ENCODE data around the gene CMTM6.

DNA sequence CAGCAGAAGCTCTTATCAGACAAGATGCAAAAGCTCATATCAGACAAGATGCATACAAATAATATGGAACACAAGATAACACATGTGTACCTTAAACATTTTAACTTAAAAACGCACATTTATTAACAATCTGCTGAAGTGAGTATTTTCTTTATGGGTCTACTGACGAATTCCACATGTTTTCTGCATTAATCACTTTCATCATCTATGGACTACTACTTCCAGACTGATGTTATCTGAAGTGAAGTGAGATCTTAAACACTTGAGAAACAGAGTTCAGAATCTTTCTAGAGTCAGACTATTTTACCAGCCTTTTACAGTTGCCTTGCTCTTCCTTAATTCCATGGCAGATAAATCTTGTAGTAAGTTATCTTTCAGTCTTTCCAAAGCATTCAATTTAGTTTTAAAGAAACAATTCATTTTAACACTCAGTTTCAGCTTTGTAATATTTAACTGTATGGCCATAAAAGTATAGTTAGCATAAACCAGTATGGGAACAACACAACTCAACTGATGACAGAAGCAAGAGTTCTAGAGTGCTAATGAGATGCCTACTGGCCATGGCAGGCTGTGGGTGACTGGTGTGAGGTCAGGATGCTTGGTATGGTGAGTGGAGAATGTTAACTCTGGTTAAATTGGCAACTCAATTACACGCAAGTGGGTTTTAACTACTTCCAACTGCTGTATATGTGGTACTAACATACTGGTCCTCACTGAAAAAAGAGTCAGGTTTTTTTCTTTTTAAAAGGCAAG lies 9.8 kb downstream of the CMTM6 start:
- TF ChIP-seq ZNF652 (CRISPR knock-in tag; IDR thresholded peaks at IDR 0.05; ENCODE audit: borderline replicate concordance, low read depth) (no peak), SOX13 (IDR thresholded peaks at IDR 0.05) (no peak), SOX13 (CRISPR knock-in tag; conservative IDR thresholded peaks at IDR 0.05 in 1 of 2, IDR thresholded peaks at IDR 0.05 in 1 of 2) (no peak), POLR2A (IDR thresholded peaks at IDR 0.05; ENCODE audit: insufficient read depth in 1 of 2, low read depth in 2 of 2, low read length in 2 of 2) (no peak), FOXM1 (CRISPR knock-in tag; IDR thresholded peaks at IDR 0.05) (no peak), BHLHE40 (IDR thresholded peaks at IDR 0.05; ENCODE audit: low read length) (no peak), EZH2 (conservative IDR thresholded peaks at IDR 0.05; ENCODE audit: low read depth, low read length) (no peak), REST (IDR thresholded peaks at IDR 0.05; ENCODE audit: borderline replicate concordance in 1 of 2, low read depth in 1 of 2, low read length in 2 of 2) (no peak)
- TF ChIP-seq, protein P1, sequence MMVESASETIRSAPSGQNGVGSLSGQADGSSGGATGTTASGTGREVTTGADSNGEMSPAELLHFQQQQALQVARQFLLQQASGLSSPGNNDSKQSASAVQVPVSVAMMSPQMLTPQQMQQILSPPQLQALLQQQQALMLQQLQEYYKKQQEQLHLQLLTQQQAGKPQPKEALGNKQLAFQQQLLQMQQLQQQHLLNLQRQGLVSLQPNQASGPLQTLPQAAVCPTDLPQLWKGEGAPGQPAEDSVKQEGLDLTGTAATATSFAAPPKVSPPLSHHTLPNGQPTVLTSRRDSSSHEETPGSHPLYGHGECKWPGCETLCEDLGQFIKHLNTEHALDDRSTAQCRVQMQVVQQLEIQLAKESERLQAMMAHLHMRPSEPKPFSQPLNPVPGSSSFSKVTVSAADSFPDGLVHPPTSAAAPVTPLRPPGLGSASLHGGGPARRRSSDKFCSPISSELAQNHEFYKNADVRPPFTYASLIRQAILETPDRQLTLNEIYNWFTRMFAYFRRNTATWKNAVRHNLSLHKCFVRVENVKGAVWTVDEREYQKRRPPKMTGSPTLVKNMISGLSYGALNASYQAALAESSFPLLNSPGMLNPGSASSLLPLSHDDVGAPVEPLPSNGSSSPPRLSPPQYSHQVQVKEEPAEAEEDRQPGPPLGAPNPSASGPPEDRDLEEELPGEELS (CRISPR knock-in tag; IDR thresholded peaks at IDR 0.05), result no peak
